Stimulated activated naive CD8-positive, alpha-beta T cell treated with anti-CD3 and anti-CD28 coated beads, Interleukin-15, amount 100 ng/mL, for 72 hours (primary cell): Measurements from ENCODE around the gene TMEM239.
"Not testable (repeated sequence)": the region's sequence is repeated elsewhere in the genome, so short reads cannot be mapped to it uniquely, and the experiment has no call there.

Source experiments
- ATAC-seq: fragments of 150-1000 bp; cut with Tn5 transposase; 2 replicates; pipeline ENCODE4 v1.10.0; 2021; ENCODE audit warnings: mild to moderate bottlenecking, moderate library complexity
- DNase-seq, 2 donors: peaks; one replicate each; pipeline ENCODE4 v3.0.0; 2021 to 2022
- H3K27ac Mint-ChIP-seq, 2 donors: one replicate each; pipeline ENCODE4 v1.8.0; 2022; ENCODE audit warnings: mild to moderate bottlenecking in 2 of 2, mixed read lengths in 2 of 2, moderate library complexity in 2 of 2
- H3K27me3 Mint-ChIP-seq: one replicate; pipeline ENCODE4 v1.8.0; 2022; ENCODE audit warnings: mixed read lengths
- H3K4me1 Mint-ChIP-seq: one replicate; pipeline ENCODE4 v1.8.0; 2022; ENCODE audit warnings: mild to moderate bottlenecking, mixed read lengths
- H3K4me3 Mint-ChIP-seq, 2 donors: one replicate each; pipeline ENCODE4 v1.8.0; 2022; ENCODE audit warnings: mild to moderate bottlenecking in 2 of 2, mixed read lengths in 2 of 2, moderate library complexity in 1 of 2
- H3K9me3 Mint-ChIP-seq, 2 donors: one replicate each; pipeline ENCODE4 v1.8.0; 2022; ENCODE audit warnings: mixed read lengths in 2 of 2

Gene TMEM239

DNA sequence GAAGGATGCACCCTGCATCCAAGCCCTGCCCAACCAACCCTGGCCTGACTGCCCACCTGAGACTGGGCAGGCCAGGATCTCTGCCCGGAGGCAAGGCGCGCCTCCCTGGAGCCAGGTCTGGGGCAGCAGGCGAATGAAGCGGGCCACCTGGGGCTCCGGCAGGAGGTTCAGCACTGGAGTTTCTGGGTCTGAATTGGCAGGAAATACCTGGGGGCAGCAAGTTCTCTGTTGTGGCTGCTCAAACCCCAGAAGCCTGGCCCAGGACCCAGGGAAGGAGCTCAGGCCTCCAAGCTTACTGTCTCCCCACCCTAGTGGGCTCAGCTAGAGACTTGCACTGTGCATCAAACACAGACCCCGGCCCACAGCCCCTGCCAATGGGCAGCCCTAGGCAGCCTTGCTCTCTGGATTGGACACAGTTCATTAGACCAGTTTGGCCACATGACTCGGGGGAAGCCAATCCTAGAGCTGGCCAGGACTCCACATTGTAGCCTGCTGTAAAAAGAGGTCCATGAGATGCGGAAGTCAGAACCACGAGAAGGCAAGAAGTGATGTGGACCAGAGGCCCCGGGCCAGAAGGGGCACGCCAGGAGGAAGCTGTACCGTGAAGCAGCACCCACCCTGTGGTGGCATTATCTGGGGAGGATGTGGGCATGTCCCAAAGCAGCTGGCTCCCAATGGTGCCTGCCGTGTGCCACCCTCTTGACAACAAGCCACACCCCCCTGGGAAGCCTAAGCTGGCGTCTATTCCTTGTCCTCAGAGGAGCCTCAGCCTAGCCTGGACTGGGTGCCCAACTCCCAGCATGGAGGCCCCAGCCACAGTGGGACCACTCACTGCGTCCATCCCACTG, 18.8 kb upstream of the TMEM239 start:
- Mint-ChIP-seq H3K27ac (no peak overlapping the region), H3K9me3 (no peaks in the 10 kb centered on the region), H3K27me3 (peaks cover 53% of the 10 kb centered on the region), H3K4me1 (peaks cover 38% of the 10 kb centered on the region), H3K4me3 (no peak overlapping the region)
- no peak for ATAC-seq
- DNase-seq: no peak

DNA sequence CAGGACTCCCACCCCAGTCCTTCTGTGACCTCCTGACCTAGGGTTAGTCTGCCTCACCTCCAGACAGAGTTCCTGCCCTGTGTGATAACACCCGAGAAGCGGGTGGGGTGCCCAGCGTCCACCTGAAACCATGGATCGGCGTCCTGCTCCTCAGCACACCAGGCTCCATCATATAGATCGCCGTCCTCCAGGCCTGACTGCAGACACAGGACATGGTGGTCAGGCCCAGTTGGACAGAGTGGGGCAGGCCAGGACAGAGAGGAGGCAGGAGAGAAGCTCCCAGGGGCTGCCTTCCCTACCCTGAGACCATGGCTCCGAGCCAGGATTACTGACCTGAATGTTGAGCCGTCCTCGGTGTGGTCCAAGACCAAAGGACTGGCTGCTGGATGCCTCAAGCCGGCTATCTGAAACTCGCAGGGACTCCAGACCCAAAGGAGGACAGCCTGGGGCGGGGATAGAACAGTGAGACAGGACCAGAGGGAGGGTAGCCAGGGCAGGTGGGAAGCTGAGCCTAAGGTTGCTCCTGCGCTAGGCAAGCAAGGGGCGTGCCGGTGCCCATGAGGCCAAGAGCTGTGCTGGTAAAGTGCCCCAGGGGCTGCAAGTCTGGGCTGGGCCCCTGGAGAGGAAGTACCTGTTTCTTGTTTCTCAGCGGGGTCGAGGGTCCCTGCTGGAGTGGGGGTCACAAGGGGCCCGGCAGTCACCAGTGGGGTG, 17.9 kb upstream of the TMEM239 start:
- Mint-ChIP-seq H3K27me3 (peaks cover 58% of the 10 kb centered on the region), H3K9me3 (no peaks in the 10 kb centered on the region), H3K4me3 (no peak overlapping the region), H3K27ac (no peak overlapping the region), H3K4me1 (peaks cover 38% of the 10 kb centered on the region)
- DNase-seq (no peak), ATAC-seq (no peak)

DNA sequence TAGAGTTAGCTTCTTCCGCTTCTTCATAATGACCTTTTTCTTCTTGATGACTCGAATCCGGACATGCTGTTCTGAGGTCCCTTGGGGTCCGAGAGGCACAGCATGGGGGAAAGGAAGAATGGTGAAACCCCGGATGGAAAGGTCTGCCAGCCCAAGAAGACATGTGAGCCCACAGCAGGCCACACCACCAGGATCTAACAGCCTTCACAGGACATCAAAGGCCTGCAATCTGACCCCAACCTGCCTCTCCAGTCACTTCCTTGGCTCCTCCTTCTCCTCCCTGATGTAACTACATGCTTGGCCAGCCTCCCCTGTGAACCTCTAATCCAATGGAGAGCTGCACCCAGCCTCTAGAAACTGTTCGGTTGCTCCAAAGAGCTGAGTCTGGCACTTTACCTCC, 17.4 kb upstream of the TMEM239 start:
- H3K9me3 Mint-ChIP-seq: no peaks in the 10 kb centered on the region
- DNase-seq (no peak), ATAC-seq (no peak)
- H3K4me1 Mint-ChIP-seq: peaks cover 38% of the 10 kb centered on the region
- peak overlapping the region in 1 of 2 donors; percentile 91 for H3K4me3 Mint-ChIP-seq
- no peak overlapping the region for H3K27ac Mint-ChIP-seq
- H3K27me3 Mint-ChIP-seq: peaks cover 62% of the 10 kb centered on the region

DNA sequence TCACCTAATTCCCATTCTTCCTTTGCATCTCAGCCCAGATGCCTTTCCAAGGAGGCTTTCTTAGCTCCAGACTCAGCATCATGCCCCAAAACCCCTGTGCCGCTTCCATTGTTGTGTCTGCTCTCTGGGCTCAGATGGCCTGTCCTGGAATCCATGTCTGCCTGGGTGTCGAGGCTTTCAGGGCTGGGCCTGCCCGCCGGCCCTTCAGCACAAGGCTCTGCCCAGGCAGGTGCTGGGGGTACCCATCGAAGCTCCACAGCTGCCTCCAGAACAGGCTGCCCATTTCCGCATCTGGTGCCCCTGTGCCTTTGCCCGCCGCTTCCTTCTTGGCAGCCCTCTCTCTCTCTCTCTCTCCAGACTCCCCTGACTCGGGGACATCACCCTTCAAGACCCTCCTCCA, 16.9 kb upstream of the TMEM239 start:
- Mint-ChIP-seq H3K9me3 (no peaks in the 10 kb centered on the region), H3K27me3 (peaks cover 67% of the 10 kb centered on the region), H3K27ac (peak overlapping the region; percentile 2 to 90), H3K4me3 (peak overlapping the region; percentile 91), H3K4me1 (peaks cover 38% of the 10 kb centered on the region)
- DNase-seq (no peak), ATAC-seq (no peak)

DNA sequence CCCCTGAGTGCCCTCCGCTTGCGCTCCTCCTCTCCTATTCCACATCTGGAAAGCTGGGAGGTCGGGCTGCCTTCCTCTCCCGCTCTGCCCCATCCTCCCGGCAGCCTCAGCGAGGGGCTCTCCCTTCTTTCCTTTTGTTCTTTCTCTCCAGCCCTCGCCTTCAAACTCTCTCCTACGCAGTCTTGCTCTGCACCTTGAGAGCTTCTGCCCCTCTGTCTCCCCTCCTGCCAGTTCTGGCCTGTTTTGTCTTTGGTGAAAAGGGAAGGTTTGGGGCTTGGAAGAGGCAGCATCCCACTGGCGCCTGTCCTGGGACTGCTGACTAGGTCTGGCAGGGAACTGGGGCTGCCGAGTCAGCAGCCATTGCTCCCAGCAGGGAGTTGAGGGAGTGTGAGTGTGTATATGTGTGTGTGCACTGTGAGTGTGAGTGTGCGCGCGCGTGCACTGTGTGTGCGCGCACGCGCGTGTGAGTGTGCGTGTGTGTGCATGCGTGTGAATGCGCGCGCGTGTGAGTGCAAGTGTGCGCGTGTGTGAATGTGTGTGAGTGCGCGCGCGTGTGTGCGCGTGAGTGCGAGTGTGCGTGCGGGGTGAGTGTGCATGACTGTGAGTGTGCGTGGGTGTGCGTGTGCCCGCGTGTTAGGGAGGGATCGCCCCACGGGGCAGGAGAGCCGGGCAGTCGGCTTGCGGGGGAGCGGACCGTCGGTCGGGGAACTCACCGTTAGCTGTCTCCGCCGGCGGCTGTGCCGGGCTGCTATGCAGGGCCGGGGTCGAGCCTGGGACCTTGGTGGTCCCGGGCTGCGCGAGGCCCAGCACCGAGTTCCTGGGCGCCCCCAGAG, 16.3 kb upstream of the TMEM239 start:
- ATAC-seq: peak; percentile 15
- peak overlapping the region; percentile 49 to 90 for H3K27ac Mint-ChIP-seq
- peak overlapping the region; percentile 91 for H3K4me3 Mint-ChIP-seq
- peaks cover 38% of the 10 kb centered on the region for H3K4me1 Mint-ChIP-seq
- H3K9me3 Mint-ChIP-seq: no peaks in the 10 kb centered on the region
- DNase-seq: no peak
- H3K27me3 Mint-ChIP-seq: peaks cover 73% of the 10 kb centered on the region

DNA sequence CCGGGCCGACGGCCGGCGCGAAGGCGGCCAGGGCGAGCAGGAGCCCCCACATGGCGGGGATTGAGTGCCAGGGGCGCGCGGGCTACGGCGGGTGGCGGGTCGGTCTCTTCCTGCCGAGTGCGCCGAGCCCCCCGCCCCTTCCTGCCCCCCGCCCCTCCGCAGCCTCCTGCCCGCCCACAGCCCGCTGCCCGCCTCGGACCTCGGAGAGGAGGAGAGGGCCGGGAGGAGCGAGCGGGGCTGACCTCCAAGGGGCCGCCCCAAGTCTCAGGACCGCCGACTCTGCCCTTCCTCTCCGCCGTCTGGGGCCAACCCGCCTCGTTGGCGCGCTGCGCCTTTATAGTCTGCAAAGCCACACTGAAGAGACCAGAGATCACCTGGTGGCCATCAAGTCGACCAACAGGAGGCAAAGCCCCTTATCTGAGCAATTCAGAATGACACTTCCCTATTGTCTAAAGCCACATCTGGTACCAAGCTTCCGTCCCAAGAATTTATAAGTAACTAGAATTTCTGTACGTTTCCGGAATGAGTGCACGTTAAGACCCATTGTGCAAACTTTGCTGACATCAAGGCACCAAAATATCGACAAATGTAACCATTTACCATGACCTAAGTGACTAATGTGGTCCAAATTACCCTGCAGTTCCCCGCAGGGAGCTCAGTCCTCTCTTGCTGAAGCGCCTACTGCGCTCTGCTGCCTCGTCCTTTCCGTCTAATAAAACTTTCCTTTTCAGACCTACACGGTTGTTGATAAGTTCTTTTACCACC, 15.5 kb upstream of the TMEM239 start, which contains the start of gene CPXM1:
Gene CPXM1 (minus strand): TSS at position 107 of the 765 bp plus-strand sequence. CDS start 55 bp downstream, at position 52.
- Mint-ChIP-seq H3K4me3 (peak within 1 kb of the TSS; percentile 91), H3K27ac (peak within 1 kb of the TSS; percentile 49 to 90), H3K9me3 (no peaks in the 10 kb centered on the region), H3K4me1 (peaks cover 38% of the 10 kb centered on the region), H3K27me3 (peaks cover 81% of the 10 kb centered on the region)
- ATAC-seq: peak; percentile 85
- peak; percentile 23 to 65 for DNase-seq

- DNase-seq (no peak), ATAC-seq (peak; percentile 2)
- no peak overlapping the region for H3K27ac Mint-ChIP-seq
- H3K4me1 Mint-ChIP-seq: peaks cover 38% of the 10 kb centered on the region
- H3K27me3 Mint-ChIP-seq: peaks cover 87% of the 10 kb centered on the region
- no peaks in the 10 kb centered on the region for H3K9me3 Mint-ChIP-seq
- peak overlapping the region; percentile 84 to 90 for H3K4me3 Mint-ChIP-seq
Observed at GRCh38 chr20:2801286-2801728, 14.9 kb upstream of the TMEM239 start.

- peaks cover 89% of the 10 kb centered on the region for H3K27me3 Mint-ChIP-seq
- ATAC-seq: no peak
- H3K27ac Mint-ChIP-seq: no peak overlapping the region
Observed at GRCh38 chr20:2804041-2804828, 11.9 kb upstream of the TMEM239 start.

DNA sequence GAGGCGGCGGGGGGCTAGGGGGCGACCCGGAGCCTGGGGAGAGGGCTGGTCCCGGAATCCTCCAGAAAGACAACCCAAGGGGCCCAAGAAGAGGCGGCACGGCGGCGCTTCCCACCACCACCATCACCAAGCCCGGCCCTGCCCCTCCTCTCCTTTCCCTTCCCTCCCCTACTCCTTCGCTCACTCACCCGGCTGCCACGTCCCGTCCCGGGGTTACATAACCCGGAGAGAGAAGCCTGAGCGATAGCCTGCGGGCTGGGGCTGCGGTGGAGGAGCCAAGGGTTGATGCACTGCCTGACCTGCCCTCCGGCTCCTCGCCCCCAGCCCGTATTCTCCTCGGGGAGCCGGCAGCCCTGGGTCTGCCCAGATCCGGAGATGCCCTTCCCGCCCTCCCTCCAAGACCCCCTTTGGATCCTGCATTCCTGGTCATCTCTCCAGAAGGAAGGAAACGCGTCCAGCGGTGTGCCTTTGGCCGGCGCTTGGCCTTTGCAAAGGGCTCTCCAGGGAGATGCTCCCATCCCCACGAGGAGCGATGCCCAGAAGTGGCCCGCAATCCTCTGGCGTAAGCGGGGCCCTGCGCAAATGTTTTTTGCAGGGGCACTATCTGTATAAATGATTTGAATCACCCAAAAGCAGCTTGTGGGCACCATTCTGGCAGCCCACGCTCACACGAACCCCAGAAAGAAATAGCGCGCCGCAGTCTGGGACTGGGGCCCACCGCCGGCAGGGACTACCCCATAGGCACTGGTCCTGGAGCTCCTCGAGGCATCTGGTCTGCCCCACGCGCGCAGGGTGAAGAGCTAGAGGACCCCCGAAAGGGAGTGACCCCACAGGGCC, 11.1 kb upstream of the TMEM239 start:
- ATAC-seq (no peak), DNase-seq (no peak)
- peaks cover 84% of the 10 kb centered on the region for H3K27me3 Mint-ChIP-seq
- H3K4me1 Mint-ChIP-seq: peaks cover 13% of the 10 kb centered on the region
- H3K4me3 Mint-ChIP-seq: no peak overlapping the region
- no peak overlapping the region for H3K27ac Mint-ChIP-seq
- H3K9me3 Mint-ChIP-seq: no peaks in the 10 kb centered on the region

More at GRCh38 chr20:2804041-2804828, 11.9 kb upstream of the TMEM239 start:
- Mint-ChIP-seq H3K4me3 (no peak overlapping the region), H3K9me3 (no peaks in the 10 kb centered on the region), H3K4me1 (peaks cover 21% of the 10 kb centered on the region)
- DNase-seq: no peak

DNA sequence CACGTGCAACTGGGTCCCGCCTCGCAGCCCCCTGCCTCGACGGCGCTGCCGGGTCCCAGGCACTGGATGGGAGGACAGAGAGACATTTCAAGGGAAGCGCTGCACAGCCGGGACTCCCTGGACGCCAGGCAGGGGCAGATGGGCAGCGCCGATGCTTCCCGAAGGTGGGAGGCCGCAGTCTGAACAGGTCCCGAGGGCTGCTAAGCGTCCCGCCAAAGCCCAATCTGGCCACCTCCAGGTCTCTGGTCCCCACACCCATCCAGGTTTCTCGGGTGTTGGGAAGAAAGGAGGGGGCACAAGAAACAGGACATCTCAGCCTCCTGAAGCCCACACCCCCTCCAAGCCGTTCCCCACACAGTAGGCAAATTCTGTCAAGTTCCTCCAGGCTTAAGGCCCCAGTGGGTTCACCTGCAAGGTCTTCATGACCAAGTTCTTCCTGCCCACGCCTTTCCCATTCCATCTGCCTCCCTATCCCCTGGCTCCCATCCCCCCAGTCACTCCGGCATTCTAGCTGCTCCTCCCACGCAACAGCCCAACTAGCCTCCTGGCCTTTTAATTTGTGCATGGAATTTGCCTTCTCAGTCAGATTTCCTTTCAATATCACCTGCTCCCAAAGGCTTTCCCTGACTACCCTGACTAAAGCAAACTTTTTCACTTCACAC, 10.3 kb upstream of the TMEM239 start:
- Mint-ChIP-seq H3K27ac (no peak overlapping the region), H3K27me3 (peaks cover 78% of the 10 kb centered on the region), H3K4me3 (no peak overlapping the region), H3K4me1 (peaks cover 7% of the 10 kb centered on the region), H3K9me3 (no peaks in the 10 kb centered on the region)
- no peak for DNase-seq
- ATAC-seq: no peak

DNA sequence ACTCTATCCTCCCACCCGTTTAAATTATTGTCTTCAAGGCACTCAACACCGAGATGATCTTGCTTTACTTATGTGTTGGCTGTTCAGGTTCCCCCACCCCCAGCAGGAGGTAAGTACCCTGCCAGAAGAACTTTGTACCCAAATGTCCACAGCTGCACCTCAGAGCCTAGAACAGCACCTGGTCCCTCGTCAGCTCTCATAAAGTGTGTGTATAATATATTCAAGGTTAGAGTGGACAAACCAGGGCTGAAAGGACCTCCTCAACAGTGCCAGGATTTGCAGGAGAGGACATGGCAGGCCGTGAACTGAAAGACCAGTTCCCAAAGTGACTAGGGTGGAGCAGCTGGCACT, 9.8 kb upstream of the TMEM239 start:
- H3K27ac Mint-ChIP-seq: no peak overlapping the region
- no peak overlapping the region for H3K4me3 Mint-ChIP-seq
- DNase-seq (no peak), ATAC-seq (no peak)
- H3K27me3 Mint-ChIP-seq: peaks cover 78% of the 10 kb centered on the region
- peaks cover 2% of the 10 kb centered on the region for H3K4me1 Mint-ChIP-seq
- no peaks in the 10 kb centered on the region for H3K9me3 Mint-ChIP-seq

- DNase-seq: no peak
- no peak overlapping the region for H3K27ac Mint-ChIP-seq
- peaks cover 80% of the 10 kb centered on the region for H3K27me3 Mint-ChIP-seq
- H3K4me1 Mint-ChIP-seq: no peaks in the 10 kb centered on the region
- H3K4me3 Mint-ChIP-seq: no peak overlapping the region
- peaks cover 3 to 7% of the 10 kb centered on the region in 2 donors for H3K9me3 Mint-ChIP-seq
- ATAC-seq: no peak
Observed at GRCh38 chr20:2807019-2807418, 9.1 kb upstream of the TMEM239 start.

GRCh38 chr20:2807929-2808328, 8.2 kb upstream of the TMEM239 start:
- not testable (repeated sequence) for H3K27ac Mint-ChIP-seq, ATAC-seq, H3K4me1 Mint-ChIP-seq, DNase-seq, H3K4me3 Mint-ChIP-seq
- H3K9me3 Mint-ChIP-seq: peaks cover 9 to 12% of the 10 kb centered on the region in 2 donors
- H3K27me3 Mint-ChIP-seq: peaks cover 77% of the 10 kb centered on the region
